ENCODE results near the gene RNU1-1.
"Not testable (repeated sequence)": the region's sequence is repeated elsewhere in the genome, so short reads cannot be mapped to it uniquely, and the experiment has no call there.

DNA sequence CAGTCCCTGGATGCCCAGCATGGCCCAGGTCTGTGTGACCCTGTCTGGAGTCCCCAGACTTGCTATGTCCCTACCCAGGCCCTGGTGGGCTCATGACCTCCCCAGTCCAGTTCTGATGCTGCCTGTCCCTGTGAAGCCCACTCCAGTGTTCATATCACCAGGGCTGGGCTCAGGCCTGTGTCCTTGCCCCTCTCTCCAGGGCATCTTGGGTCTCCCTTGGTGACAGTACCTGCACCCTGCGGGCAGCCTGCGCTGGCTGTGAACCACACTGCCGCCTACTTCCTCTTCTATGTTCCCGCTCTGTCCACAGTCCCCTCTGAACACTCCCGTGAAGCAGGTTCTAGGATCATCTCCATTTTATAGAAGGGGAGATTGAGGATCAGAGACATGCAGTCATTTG, 13.1 kb downstream of the RNU1-1 start:
- TF ChIP-seq, protein P1, sequence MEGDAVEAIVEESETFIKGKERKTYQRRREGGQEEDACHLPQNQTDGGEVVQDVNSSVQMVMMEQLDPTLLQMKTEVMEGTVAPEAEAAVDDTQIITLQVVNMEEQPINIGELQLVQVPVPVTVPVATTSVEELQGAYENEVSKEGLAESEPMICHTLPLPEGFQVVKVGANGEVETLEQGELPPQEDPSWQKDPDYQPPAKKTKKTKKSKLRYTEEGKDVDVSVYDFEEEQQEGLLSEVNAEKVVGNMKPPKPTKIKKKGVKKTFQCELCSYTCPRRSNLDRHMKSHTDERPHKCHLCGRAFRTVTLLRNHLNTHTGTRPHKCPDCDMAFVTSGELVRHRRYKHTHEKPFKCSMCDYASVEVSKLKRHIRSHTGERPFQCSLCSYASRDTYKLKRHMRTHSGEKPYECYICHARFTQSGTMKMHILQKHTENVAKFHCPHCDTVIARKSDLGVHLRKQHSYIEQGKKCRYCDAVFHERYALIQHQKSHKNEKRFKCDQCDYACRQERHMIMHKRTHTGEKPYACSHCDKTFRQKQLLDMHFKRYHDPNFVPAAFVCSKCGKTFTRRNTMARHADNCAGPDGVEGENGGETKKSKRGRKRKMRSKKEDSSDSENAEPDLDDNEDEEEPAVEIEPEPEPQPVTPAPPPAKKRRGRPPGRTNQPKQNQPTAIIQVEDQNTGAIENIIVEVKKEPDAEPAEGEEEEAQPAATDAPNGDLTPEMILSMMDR (IDR thresholded peaks at IDR 0.05; ENCODE audit: insufficient read depth, low read length): not testable (repeated sequence)
- not testable (repeated sequence) for TF ChIP-seq POLR2AphosphoS5 (IDR thresholded peaks at IDR 0.05; ENCODE audit: low read depth)

Measured in HL-60 (cell line).